Omental fat pad (tissue), 4 donors: Measurements from ENCODE around the gene MYO10. TPM values are rescaled to one million over a fixed set of nuclear protein-coding genes. Genes with fewer than 3 reads are reported as not detected.

Experiments
- ATAC-seq: fragments of 150-250 bp; one replicate; pipeline ENCODE4 v1.9.1; 2016; ENCODE audit warnings: mild to moderate bottlenecking, moderate library complexity; ENCODE audit not compliant: low FRiP score
- DNase-seq: peaks from one replicate; pipeline ENCODE4 v3.0.0-alpha.2; 2019; ENCODE audit warnings: low spot score
- CTCF ChIP-seq, 3 donors: fragments of 450-650 bp; IDR thresholded peaks; one replicate each; pipeline ENCODE4 v1.5.1; 2016 to 2017; ENCODE audit warnings: antibody characterized with exemption in 3 of 3, mild to moderate bottlenecking in 3 of 3, moderate library complexity in 2 of 3
- total RNA-seq, 4 donors: library from RNA; depleted of rRNA; stranded (reverse); fragments of >200 nt; gene quantifications; one replicate each; pipeline ENCODE4 v1.1.0, GENCODE V29; 2016

Gene MYO10
- total RNA-seq, 4 donors from 2014 or later, result 12.1 to 35.8 (median 17.7) TPM

- TF ChIP-seq CTCF (IDR thresholded peaks at IDR 0.05), result no peak
- DNase-seq, result no peak
These were observed 28.8 kb downstream of the MYO10 start for GRCh38 chr5:16907270-16907669.

GRCh38 chr5:16906255-16906654 lies 29.8 kb downstream of the MYO10 start:
- TF ChIP-seq CTCF (IDR thresholded peaks at IDR 0.05), result no peak
- no peak for DNase-seq
- no peak for ATAC-seq

More at GRCh38 chr5:16907270-16907669, 28.8 kb downstream of the MYO10 start:
- ATAC-seq, result no peak

- TF ChIP-seq CTCF (IDR thresholded peaks at IDR 0.05), result no peak
- ATAC-seq (no peak), DNase-seq (no peak)
These were observed 32.4 kb downstream of the MYO10 start for GRCh38 chr5:16903480-16904300.

- TF ChIP-seq CTCF (IDR thresholded peaks at IDR 0.05), result no peak
- ATAC-seq, result no peak
- DNase-seq, result no peak
These were observed 33.2 kb downstream of the MYO10 start for GRCh38 chr5:16902846-16903245.

GRCh38 chr5:16901021-16901644 lies 35.0 kb downstream of the MYO10 start:
- ATAC-seq (no peak), DNase-seq (no peak)
- TF ChIP-seq CTCF (IDR thresholded peaks at IDR 0.05), result no peak

GRCh38 chr5:16899171-16899570 lies 36.9 kb downstream of the MYO10 start:
- TF ChIP-seq CTCF (IDR thresholded peaks at IDR 0.05), result no peak
- DNase-seq, result no peak
- no peak for ATAC-seq

GRCh38 chr5:16897800-16898199 lies 38.3 kb downstream of the MYO10 start:
- DNase-seq (no peak), ATAC-seq (no peak)
- TF ChIP-seq CTCF (IDR thresholded peaks at IDR 0.05), result no peak
